SK-N-SH (cell line): ENCODE results near the gene CHD5. TPM values are rescaled to one million over a fixed set of nuclear protein-coding genes. Genes with fewer than 3 reads are reported as not detected.

Source experiments
- CTCF ChIA-PET: fragments of 300-600, 350-600 bp; formaldehyde crosslinking; extraction: SDS; loops from one replicate; lab custom pipeline; 2021; lab: Yijun Ruan, JAX
- POLR2A ChIA-PET: fragments of 350-600 bp; sonication (Branson Sonifier 250); formaldehyde crosslinking; extraction: SDS; loops from one replicate; lab custom pipeline; 2020; ENCODE audit warnings: antibody characterized with exemption, inconsistent platforms; lab: Yijun Ruan, JAX
- DNase-seq: peaks from one replicate; pipeline ENCODE4 v3.0.0; 2012
- H2AFZ ChIP-seq: fragments of 200-600 bp; sonication (generic); 2 replicates; pipeline ENCODE4 v1.8.1; 2016; ENCODE audit warnings: antibody characterized with exemption, mild to moderate bottlenecking, low read depth
- H3F3A ChIP-seq: fragments of 200-600 bp; sonication (generic); replicated peaks from 2 replicates; pipeline ENCODE3; 2016; ENCODE audit warnings: antibody characterized with exemption, mild to moderate bottlenecking; ENCODE audit not compliant: insufficient read depth
- H3K27ac ChIP-seq, 2 experiments: fragments of 200-500 bp in 1 of 2; fragments of 200-600 bp in 1 of 2; sonication (Bioruptor generic) in 1 of 2; sonication (generic), shearing (Covaris generic) in 1 of 2; 2 replicates each; pipeline versions ENCODE4 v1.5.1 to v1.6.1; 2014 to 2016; ENCODE audit warnings: low read depth in 2 of 2, inconsistent platforms in 1 of 2, low read length in 1 of 2, mild to moderate bottlenecking in 1 of 2, mixed read lengths in 1 of 2
- H3K27me3 ChIP-seq: fragments of 200-600 bp; sonication (generic), shearing (Covaris generic); 2 replicates; pipeline ENCODE4 v1.6.1; 2016; ENCODE audit warnings: mixed run types; ENCODE audit not compliant: insufficient read depth
- H3K36me3 ChIP-seq, 2 experiments: fragments of 200-500 bp in 1 of 2; fragments of 200-600 bp in 1 of 2; sonication (Bioruptor generic) in 1 of 2; sonication (generic) in 1 of 2; replicated peaks in 1 of 2; 2 replicates each; pipeline versions ENCODE3 to v1.5.1; 2014 to 2016; ENCODE audit warnings: low read length in 1 of 2, mild to moderate bottlenecking in 1 of 2; ENCODE audit not compliant: insufficient read depth in 2 of 2, control insufficient read depth in 1 of 2
- H3K4me1 ChIP-seq, 2 experiments: fragments of 200-500 bp in 1 of 2; fragments of 200-600 bp in 1 of 2; sonication (Bioruptor generic) in 1 of 2; sonication (generic), shearing (Covaris generic) in 1 of 2; 2 replicates each; pipeline versions ENCODE4 v1.5.1 to v1.6.1; 2014 to 2016; ENCODE audit warnings: low read depth in 1 of 2, low read length in 1 of 2, mixed run types in 1 of 2; ENCODE audit not compliant: insufficient read depth in 2 of 2, control insufficient read depth in 1 of 2
- H3K4me2 ChIP-seq: fragments of 200-600 bp; sonication (generic), shearing (Covaris generic); 2 replicates; pipeline ENCODE4 v1.6.1; 2017; ENCODE audit warnings: mixed run types
- H3K4me3 ChIP-seq, 2 experiments: fragments of 200-500 bp in 1 of 2; fragments of 200-600 bp in 1 of 2; sonication (Bioruptor generic) in 1 of 2; sonication (generic), shearing (Covaris generic) in 1 of 2; 2 replicates each; pipeline versions ENCODE4 v1.5.1 to v1.8.1; 2014 to 2016; ENCODE audit warnings: low read depth in 2 of 2, inconsistent platforms in 1 of 2, low read length in 1 of 2, mild to moderate bottlenecking in 1 of 2, mixed read lengths in 1 of 2, moderate library complexity in 1 of 2
- H3K79me2 ChIP-seq: fragments of 200-600 bp; sonication (generic); 2 replicates; pipeline ENCODE4 v1.8.1; 2017; ENCODE audit warnings: mild to moderate bottlenecking; ENCODE audit not compliant: insufficient read depth
- H3K9ac ChIP-seq: fragments of 200-600 bp; sonication (generic); 2 replicates; pipeline ENCODE4 v1.6.1; 2017; ENCODE audit warnings: mixed run types
- H3K9me2 ChIP-seq: fragments of 200-600 bp; sonication (generic); 2 replicates; pipeline ENCODE4 v1.6.1; 2017; ENCODE audit warnings: mixed run types
- H3K9me3 ChIP-seq: fragments of 200-600 bp; sonication (generic); 2 replicates; pipeline ENCODE4 v1.6.1; 2017; ENCODE audit warnings: mixed run types, mild to moderate bottlenecking, moderate library complexity
- H4K20me1 ChIP-seq: fragments of 200-600 bp; sonication (generic); 2 replicates; pipeline ENCODE4 v1.6.1; 2017; ENCODE audit warnings: mild to moderate bottlenecking, mixed run types; ENCODE audit not compliant: insufficient read depth
- EZH2phosphoT487 ChIP-seq: fragments of 200-600 bp; sonication (generic); IDR thresholded peaks from 2 replicates; pipeline ENCODE4 v1.6.1; 2017; ENCODE audit warnings: low read depth, mixed run types, mild to moderate bottlenecking, antibody characterized with exemption, moderate library complexity, borderline replicate concordance
- FOXJ3 ChIP-seq: sonication (generic); formaldehyde crosslinking; IDR thresholded peaks from 2 replicates; pipeline ENCODE4 v1.5.1; 2020; ENCODE audit warnings: mild to moderate bottlenecking, missing genetic modification reagents
- JUND ChIP-seq: IDR thresholded peaks from 2 replicates; pipeline ENCODE4 v1.4.0; 2012
- MXI1 ChIP-seq: IDR thresholded peaks from 2 replicates; pipeline ENCODE4 v1.6.1; 2012; ENCODE audit warnings: mild to moderate bottlenecking, low read depth, low read length, improper control_type of control experiment
- NFIC ChIP-seq: IDR thresholded peaks from 2 replicates; pipeline ENCODE4 v1.4.0; 2012; ENCODE audit warnings: borderline replicate concordance
- RFX5 ChIP-seq: IDR thresholded peaks from 2 replicates; pipeline ENCODE4 v1.6.1; 2012; ENCODE audit warnings: mild to moderate bottlenecking, improper control_type of control experiment, low read length
- RXRA ChIP-seq: IDR thresholded peaks from 2 replicates; pipeline ENCODE4 v1.4.0; 2012; ENCODE audit warnings: low read depth, mild to moderate bottlenecking, borderline replicate concordance
- SIN3A ChIP-seq: IDR thresholded peaks from 2 replicates; pipeline ENCODE4 v1.6.1; 2012; ENCODE audit warnings: low read depth, mild to moderate bottlenecking, low read length, moderate library complexity, borderline replicate concordance
- SMC3 ChIP-seq: IDR thresholded peaks from 2 replicates; pipeline ENCODE4 v1.6.1; 2012; ENCODE audit warnings: low read depth, low read length, improper control_type of control experiment
- TAF1 ChIP-seq: IDR thresholded peaks from 2 replicates; pipeline ENCODE4 v1.6.1; 2012; ENCODE audit warnings: low read depth, mild to moderate bottlenecking, low read length, moderate library complexity, borderline replicate concordance
- TCF12 ChIP-seq: IDR thresholded peaks from 2 replicates; pipeline ENCODE4 v1.4.0; 2012
- WGBS: methylation state at CpG from one replicate; pipeline ENCODE4 v1.1.6; 2017; ENCODE audit warnings: low lambda C conversion rate; 5-methylcytosine and 5-hydroxymethylcytosine counted together
- polyA plus RNA-seq, 3 experiments: library from polyadenylated mRNA; depleted of rRNA; stranded (reverse); fragments of >200 nt; gene quantifications; 2 replicates each; pipeline ENCODE4 v1.2.3, GENCODE V29; 2012
- TF ChIP-seq, protein P1 (sequence below): fragments of 150-350 bp; IDR thresholded peaks from 2 replicates; pipeline ENCODE4 v1.6.1; 2017; ENCODE audit warnings: antibody characterized with exemption, low read length, low read depth, borderline replicate concordance
- TF ChIP-seq, protein P2 (sequence below): fragments of 150-350 bp; IDR thresholded peaks from 2 replicates; pipeline ENCODE4 v1.6.1; 2016; ENCODE audit warnings: mild to moderate bottlenecking, low read depth, low read length

The CHD5 gene
- polyA plus RNA-seq, 1 of the 3 experiments (the other 2 are of a cell fraction), result 0.26 TPM

- TF ChIP-seq JUND, result no peak
- TF ChIP-seq TCF12, result no peak
- no peak for TF ChIP-seq EZH2phosphoT487
- TF ChIP-seq, protein P1, sequence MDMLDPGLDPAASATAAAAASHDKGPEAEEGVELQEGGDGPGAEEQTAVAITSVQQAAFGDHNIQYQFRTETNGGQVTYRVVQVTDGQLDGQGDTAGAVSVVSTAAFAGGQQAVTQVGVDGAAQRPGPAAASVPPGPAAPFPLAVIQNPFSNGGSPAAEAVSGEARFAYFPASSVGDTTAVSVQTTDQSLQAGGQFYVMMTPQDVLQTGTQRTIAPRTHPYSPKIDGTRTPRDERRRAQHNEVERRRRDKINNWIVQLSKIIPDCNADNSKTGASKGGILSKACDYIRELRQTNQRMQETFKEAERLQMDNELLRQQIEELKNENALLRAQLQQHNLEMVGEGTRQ, result no peak
- no peak for TF ChIP-seq SMC3
- no peak for TF ChIP-seq TAF1
- TF ChIP-seq, all 33 proteins: peak for 0
Observed at GRCh38 chr1:6170116-6170741, 9.9 kb downstream of the CHD5 start (continued).

DNA sequence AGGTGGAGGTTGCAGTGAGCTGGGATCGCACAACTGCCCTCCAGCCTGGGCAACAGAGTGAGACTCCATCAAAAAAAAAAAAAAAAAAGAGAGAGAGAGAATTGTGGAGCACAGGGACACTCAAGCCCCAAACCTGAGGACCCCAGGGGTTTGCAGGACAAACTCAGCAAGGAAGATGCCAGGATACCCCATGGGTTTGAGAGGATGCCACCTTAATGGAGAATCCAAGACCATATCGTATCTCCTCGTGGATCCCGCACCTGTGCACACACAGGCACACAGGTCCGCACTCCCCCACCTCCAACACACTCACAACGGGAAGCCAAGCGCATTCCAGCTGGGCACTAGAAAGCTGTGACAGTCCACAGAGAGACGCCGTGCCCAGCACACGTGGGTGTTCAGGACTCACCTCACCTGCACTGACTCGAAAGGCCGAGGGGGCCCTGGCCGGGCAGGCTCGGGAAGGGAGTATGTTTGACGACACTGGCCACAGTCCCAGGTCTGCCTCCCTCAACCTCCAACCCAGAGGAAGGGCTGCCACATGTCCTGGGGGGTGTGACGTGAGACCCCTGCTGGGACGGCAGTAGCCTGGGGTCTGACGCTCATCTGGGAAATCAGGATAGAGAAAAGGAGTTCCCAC, 11.1 kb downstream of the CHD5 start:
- WGBS, result 55% methylated on average over 7 of the region's 18 CpGs
- H3K4me1 ChIP-seq, result peaks cover 0 to 25% of the 10 kb centered on the region in 2 experiments; a peak in 1 of 4 replicates
- POLR2A ChIA-PET, result no interaction called here
- no peaks in the 10 kb centered on the region for H3K36me3 ChIP-seq
- H2AFZ ChIP-seq, result no peak overlapping the region
- no peak overlapping the region for H3K9ac ChIP-seq
- no peak for DNase-seq
- H3K9me3 ChIP-seq, result no peaks in the 10 kb centered on the region
- TF ChIP-seq TAF1, result no peak
- TF ChIP-seq RXRA, result no peak
- no peak for TF ChIP-seq FOXJ3
- TF ChIP-seq, protein P2, sequence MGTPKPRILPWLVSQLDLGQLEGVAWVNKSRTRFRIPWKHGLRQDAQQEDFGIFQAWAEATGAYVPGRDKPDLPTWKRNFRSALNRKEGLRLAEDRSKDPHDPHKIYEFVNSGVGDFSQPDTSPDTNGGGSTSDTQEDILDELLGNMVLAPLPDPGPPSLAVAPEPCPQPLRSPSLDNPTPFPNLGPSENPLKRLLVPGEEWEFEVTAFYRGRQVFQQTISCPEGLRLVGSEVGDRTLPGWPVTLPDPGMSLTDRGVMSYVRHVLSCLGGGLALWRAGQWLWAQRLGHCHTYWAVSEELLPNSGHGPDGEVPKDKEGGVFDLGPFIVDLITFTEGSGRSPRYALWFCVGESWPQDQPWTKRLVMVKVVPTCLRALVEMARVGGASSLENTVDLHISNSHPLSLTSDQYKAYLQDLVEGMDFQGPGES, result no peak
- TF ChIP-seq, protein P1, result no peak
- no peak for TF ChIP-seq MXI1
- TF ChIP-seq SIN3A, result no peak
- no peak for TF ChIP-seq NFIC
- no peak for TF ChIP-seq RFX5
- no peaks in the 10 kb centered on the region for H3F3A ChIP-seq
- H4K20me1 ChIP-seq, result no peaks in the 10 kb centered on the region
- H3K27ac ChIP-seq, result no peak overlapping the region
- H3K79me2 ChIP-seq, result no peaks in the 10 kb centered on the region
- no peaks in the 10 kb centered on the region for H3K9me2 ChIP-seq
- no peak overlapping the region for H3K4me2 ChIP-seq
- H3K4me3 ChIP-seq, result no peak overlapping the region
- CTCF ChIA-PET, result interaction anchor here (0.7 to 3.4 kb wide), 3 partner anchors 116 to 269 kb away, joined by 3 to 20 read pairs (median 3); no protein-coding TSS in a partner anchor
- H3K27me3 ChIP-seq, result no peaks in the 10 kb centered on the region
